NCI-H446 (cell line): ENCODE measurements around the gene AFG1L.
"Not testable (repeated sequence)": the region's sequence is repeated elsewhere in the genome, so short reads cannot be mapped to it uniquely, and the experiment has no call there.

ENCODE experiments used
- DNase-seq, 2 experiments: peaks; one replicate each; lab custom pipeline; 2025; lab: John Stamatoyannopoulos, UW

The AFG1L gene

DNA sequence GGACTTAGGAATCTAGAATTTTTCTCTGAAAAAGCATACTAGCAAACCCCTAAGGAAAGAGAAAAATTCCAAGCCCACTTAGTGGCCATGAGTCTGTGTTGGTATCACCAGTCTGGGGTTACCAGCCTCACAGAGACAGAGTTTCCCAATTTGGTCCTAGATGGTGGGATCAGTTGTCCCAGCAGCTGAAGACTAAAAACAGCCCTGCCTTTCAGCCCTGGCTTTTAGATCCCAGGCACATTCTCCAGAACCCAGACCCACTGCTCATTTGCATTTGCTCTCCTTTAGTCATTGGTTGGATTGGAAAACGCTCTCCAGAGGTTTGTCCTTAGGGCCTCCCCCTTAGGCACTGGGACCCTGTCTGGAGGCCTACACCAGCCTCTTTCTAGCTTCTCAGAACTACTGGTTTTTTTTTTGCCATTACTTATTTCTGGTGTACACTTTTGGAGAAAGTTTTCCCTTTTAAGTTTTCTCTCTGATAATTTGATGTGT, 226.8 kb downstream of the AFG1L start:
- DNase-seq, result no peak

- DNase-seq, result no peak
Observed at GRCh38 chr6:108523697-108524096, 228.8 kb downstream of the AFG1L start.

GRCh38 chr6:108524528-108525248, 229.8 kb downstream of the AFG1L start:
- DNase-seq, result no peak

DNA sequence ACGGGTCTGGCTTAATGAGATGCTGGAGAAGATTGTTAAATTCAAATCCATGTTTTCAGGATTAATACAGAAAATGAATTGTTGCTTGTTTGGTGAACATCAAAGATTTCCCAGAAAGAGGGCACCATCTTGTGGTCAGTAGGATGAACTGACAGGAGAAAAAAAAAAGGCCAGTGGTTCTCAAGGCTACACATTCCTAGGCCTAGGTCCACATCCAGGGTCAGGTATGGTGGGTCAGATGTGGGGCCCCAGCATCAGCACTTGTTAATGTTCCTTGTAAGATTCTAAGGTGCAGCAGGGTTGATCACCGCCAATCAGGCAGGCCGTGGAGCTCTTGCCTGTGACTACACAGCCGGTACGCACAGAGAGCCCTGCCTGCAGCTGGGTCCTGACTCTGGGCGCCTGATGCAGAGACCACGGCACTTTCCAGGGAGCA, 231.9 kb downstream of the AFG1L start:
- DNase-seq, result peak in 1 of 2 experiments; percentile 34

- DNase-seq, result no peak
Observed at GRCh38 chr6:108528878-108529277, 234.0 kb downstream of the AFG1L start.

GRCh38 chr6:108531332-108531731, 236.5 kb downstream of the AFG1L start:
- DNase-seq, result no peak

DNA sequence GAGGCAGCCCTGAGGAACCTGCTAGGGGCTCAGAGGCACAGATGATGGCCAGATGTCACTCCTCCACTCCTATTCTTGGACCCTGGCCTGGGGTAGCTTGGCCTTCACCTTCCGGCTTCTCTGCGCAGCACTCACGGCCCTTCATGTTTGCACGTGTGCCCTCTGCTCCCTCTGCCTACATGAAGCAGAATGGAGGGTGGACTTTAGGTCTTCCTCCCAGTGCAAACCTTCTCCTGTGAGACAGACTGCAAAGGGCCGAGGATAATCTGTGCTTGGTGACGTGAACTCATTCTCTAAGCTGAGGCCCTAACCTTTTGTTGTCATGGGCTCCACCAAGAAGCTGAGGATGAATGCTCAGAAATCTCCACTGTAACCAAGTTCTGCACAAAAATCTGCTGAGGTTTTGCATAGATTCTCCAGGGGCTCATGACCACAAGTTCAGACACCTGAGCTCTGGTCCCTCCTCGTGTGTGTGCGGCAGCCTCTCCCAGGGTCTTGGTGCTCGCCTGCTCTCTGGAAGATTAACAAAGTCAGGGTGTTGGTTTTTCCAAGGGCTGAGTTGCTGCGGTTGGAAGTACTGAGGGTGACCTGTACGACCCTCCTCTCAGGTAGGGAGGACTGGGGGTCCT, 240.4 kb downstream of the AFG1L start:
- DNase-seq, result no peak

DNA sequence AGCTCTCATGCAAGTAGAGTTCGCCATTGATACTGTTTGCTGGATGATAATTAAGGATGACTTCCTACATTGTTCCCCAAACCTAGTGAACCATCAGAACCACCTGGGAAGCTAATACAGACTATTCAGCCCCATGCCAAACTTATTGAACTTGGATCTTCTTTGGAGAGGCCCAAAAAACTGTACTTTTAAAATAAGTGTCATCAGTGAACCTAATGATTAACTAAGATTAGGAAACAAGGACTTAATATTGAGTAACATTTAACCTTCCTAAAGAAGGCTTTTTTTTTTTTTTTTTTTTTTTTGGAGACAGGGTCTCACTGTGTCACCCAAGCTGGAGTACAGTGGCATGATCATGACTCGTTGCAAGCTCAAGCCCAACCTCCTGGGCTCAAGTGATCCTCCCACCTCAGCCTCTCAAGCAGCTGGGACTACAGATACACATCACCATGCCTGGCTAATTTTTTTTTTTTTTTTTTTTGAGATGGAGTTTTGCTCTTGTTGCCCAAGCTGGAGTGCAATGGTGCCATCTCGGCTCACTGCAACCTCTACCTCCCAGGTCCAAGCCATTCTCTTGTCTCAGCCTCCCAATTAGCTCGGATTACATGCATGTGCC, 241.2 kb downstream of the AFG1L start:
- DNase-seq, result not testable (repeated sequence)

DNA sequence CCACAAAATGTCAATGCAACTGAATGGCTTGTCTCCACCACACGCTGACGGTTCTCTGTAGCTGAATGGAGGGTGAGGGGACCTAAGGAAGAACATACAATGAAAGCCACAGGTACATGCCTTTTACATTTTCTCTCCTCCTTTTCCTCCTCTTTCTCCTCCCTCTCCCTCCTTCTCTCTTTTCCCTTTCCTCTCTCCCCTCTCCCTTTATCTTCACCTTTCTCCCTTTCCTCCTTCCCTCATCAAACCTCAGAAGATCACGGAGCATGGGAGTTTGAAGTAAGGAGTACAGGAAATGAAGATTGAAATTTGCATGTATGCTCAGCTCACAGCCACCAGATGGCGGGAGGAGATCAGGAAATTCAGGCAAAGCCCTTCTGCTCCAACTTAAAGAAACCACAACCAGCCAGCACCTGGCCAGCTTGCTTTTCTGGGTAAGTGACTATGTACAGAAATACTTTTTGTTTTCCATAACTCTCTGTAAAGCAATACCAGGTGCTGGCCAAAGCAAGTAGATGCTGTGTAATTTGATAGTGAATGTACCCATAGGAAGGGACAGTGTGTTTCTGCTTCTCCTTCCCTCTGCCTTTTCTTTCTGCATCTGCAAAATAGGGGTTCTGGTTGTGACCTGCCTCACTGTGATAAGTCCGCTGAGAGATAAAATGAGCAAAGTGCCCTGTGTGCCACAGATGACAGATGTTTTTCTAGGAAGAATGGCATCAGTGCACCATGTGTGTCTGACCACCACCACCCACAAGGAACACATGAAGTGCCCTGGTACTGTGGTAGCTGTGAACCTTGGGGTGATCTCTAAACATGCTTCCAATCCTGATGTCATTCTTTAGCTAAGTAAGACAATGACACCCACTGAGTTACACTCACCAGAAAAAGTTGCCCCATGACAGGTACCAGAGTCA, 247.2 kb downstream of the AFG1L start:
- DNase-seq, result peak; percentile 33 to 79

- no peak for DNase-seq
Observed at GRCh38 chr6:108543175-108543940, 248.5 kb downstream of the AFG1L start.

DNA sequence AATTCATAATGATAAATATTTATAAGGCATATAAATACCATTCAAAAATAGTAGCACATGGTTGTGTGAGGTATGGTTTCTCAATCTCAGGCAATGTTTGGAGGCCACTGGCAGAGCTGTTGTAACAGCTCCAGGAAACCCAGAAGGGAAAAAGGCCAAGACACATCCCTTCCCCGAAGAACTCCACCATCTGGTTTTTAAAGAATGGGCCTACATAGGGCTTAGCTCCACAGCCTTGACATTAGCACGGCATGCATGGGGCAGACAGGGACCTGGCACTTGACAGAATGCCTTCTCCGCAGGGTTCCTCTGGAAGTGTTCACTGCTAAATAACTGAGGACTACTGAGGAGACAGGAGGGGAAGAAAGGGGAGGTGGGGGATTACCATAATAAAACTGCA, 249.8 kb downstream of the AFG1L start:
- DNase-seq, result peak in 1 of 2 experiments; percentile 63

DNA sequence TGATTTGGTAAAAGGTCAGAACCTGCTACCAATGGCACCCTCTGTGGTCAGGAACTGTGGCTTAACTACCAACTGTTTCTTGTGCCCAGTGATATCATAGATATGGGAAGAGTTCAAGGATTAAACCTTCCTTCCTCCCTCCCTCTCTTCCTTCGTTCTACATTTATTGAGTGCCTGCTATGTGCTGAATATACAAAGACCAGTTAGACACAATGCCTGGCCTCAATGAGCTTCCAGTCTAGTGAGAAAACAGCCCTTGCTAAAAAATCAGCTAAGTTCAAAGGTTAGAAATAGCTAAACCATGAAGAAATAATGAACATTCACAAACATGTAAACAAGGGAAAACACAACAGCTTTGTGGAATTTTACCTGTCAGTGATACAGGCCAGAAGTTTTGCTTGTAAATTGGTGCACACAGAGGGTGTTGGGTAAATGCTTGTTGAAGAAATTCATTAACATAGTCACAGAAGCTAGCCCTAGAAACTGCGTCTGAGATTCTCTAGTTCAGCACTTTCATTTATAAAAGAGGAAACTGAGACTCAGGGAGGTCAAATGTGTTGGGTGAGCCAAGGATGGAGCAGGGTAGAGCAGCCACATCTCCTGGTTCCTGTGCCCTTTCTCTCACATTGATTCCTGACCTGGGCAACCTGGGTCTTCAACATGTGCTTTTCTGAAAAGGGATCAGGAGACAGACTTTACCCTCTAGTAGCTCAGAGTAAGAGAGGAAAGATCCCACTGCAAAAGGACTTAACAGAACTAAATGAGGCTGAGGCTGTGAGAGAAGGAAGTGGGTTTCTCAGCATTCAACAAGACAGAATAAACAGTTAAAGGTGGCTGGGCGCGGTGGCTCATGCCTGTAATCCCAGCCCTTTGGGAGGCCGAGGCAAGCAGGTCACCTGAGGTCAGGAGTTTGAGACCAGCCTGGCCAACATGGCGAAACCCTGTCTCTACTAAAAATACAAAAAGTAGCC, 251.5 kb downstream of the AFG1L start:
- DNase-seq, result no peak

DNA sequence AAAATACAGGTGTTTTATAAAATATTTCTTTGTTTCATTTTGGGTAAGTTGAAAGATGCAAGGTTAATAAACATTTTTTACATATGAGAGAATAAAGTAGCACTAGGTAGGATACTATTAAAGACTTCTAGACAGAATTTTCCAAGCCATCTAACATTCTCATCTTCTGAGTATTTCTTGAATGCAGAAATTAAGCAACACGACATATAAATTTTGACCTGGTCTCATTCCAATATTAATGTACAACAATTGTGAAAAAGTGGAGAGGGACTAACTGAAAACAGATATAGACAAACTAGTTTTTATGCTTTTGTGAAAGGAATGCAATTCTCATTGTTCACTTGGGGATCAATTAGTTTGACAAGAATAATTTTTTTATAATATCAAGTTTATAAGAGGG, 254.4 kb downstream of the AFG1L start:
- no peak for DNase-seq

DNA sequence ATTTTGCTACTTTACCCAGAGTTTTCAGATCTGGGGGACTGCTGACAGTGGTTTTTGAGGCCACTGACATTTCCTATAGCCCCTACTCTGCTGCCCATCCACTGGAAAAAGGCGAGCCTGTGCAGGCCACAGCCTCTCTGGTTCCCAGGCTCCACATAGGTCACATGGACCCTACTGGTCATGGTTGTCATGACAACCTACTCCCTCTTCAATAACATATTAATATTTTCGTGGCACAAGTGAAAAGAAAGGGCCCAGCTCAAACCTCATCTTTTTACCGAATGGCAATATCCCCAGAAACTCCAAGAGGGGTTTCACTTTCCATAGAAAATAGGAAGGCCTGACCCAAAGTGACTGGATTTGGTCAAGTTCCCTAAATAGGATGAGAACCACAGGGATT, 254.9 kb downstream of the AFG1L start:
- DNase-seq, result no peak

DNA sequence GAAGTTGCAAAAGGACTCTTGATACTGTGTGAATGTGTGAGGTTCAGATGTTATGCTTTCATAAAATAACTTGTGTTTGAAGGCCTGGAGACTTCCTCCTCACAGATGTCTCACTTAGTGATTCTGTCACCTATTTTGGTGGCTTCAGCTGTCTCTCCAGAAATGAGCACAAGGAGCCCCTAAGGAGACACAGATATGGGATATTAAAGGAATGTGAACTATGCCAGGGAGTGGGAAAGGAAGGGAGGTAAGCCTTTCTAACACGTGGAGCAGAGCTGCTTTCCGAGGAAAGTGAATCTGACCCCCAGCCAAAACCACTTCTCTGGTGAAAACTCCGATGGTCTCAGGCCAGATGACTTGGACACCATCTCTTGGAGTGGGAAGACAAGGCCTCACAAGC, 255.4 kb downstream of the AFG1L start:
- DNase-seq, result no peak

DNA sequence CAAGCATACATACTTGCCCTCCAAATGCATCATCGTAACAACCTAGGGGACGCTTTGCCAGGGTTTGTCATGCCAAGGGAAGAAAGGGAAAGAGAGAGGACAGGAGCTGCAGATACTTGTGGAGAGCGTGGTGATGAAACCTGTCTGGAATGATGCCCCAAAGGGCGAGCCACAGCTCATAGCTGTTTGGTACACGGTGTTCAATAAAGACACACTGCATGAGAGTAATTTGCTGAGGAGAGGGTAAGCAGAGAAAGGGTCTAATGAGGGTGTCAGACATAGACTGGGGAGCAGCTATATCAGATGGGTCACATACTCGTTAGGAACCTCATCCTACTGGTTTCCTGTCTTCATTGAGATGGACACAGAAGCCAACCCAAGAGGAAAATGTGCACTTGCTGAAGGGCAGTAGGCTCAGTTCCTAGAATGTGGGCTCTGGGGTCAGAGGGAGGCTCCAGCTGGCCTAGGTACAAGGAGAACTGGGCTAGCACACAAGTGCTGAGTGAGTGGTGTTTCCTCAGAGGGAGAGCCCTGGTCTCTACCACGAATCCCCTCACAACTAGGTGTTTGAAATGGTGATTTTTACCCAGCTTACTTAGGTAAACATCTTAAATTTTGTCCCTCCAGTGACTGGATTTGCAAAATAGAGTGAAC, 260.7 kb downstream of the AFG1L start:
- no peak for DNase-seq

GRCh38 chr6:108556250-108556649, 261.4 kb downstream of the AFG1L start:
- no peak for DNase-seq

GRCh38 chr6:108556866-108557493, 262.1 kb downstream of the AFG1L start:
- DNase-seq, result no peak
